Measurements from ENCODE around the gene POMP.

POMP gene

GRCh38 chr13:28658796-28659620 lies at the start of gene POMP:
Gene POMP, plus strand, starts transcription at chr13:28659130. Its CDS starts 55 bp downstream, at chr13:28659185.
- H3K4me1 ChIP-seq (ENCODE audit: control insufficient read depth in 2 of 2, insufficient read depth in 2 of 2, low read length in 2 of 2): peaks cover 13 to 21% of the 10 kb centered on the region in 2 donors

DNA sequence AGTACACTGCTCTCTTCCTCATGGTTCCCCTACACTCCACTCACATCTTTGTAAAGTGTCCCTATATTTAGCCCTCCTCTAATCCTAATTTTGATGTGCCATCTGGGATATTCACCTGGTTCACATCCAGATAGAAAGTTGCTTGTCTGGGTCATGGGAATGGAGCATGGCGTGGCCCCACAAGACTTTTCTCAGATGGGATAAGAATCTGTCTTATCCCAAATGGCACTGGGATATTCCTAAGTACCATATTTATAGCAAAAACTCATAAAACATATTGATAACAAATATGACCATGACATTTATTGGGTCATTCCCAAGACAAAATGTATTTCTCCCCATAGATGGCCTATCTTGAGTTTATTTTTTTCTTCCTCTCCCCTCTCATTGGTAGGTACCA lies 49.5 kb upstream of the POMP start:
- Histone ChIP-seq H3K27me3 (ENCODE audit: control insufficient read depth in 2 of 2, insufficient read depth in 2 of 2, low read length in 2 of 2) (no peaks in the 10 kb centered on the region), H3K27ac (ENCODE audit: low read depth in 2 of 2, low read length in 2 of 2) (no peak overlapping the region), H3K4me1 (ENCODE audit: control insufficient read depth in 2 of 2, insufficient read depth in 2 of 2, low read length in 2 of 2) (peaks cover 0 to 4% of the 10 kb centered on the region in 2 donors), H3K4me3 (ENCODE audit: low read length in 2 of 2) (no peak overlapping the region), H3K9me3 (ENCODE audit: control insufficient read depth in 2 of 2, low read length in 2 of 2) (no peaks in the 10 kb centered on the region), H3K9ac (ENCODE audit: low read depth in 1 of 2, low read length in 2 of 2) (no peak overlapping the region), H3K36me3 (ENCODE audit: control insufficient read depth in 2 of 2, insufficient read depth in 2 of 2, low read length in 2 of 2) (no peaks in the 10 kb centered on the region)

More at GRCh38 chr13:28658796-28659620, at the start of gene POMP:
- Histone ChIP-seq H3K27me3 (ENCODE audit: control insufficient read depth in 2 of 2, insufficient read depth in 2 of 2, low read length in 2 of 2) (no peaks in the 10 kb centered on the region), H3K9me3 (ENCODE audit: control insufficient read depth in 2 of 2, low read length in 2 of 2) (no peaks in the 10 kb centered on the region), H3K36me3 (ENCODE audit: control insufficient read depth in 2 of 2, insufficient read depth in 2 of 2, low read length in 2 of 2) (peaks cover 11 to 15% of the 10 kb centered on the region in 2 donors), H3K4me3 (ENCODE audit: low read length in 2 of 2) (peak within 1 kb of the TSS; percentile 99 to 100), H3K27ac (ENCODE audit: low read depth in 2 of 2, low read length in 2 of 2) (peak within 1 kb of the TSS; percentile 89 to 90), H3K9ac (ENCODE audit: low read depth in 1 of 2, low read length in 2 of 2) (peak within 1 kb of the TSS; percentile 92 to 96)

- Histone ChIP-seq H3K4me1 (ENCODE audit: control insufficient read depth in 2 of 2, insufficient read depth in 2 of 2, low read length in 2 of 2) (peaks cover 0 to 4% of the 10 kb centered on the region in 2 donors), H3K36me3 (ENCODE audit: control insufficient read depth in 2 of 2, insufficient read depth in 2 of 2, low read length in 2 of 2) (no peaks in the 10 kb centered on the region), H3K27ac (ENCODE audit: low read depth in 2 of 2, low read length in 2 of 2) (no peak overlapping the region), H3K9me3 (ENCODE audit: control insufficient read depth in 2 of 2, low read length in 2 of 2) (no peaks in the 10 kb centered on the region), H3K9ac (ENCODE audit: low read depth in 1 of 2, low read length in 2 of 2) (no peak overlapping the region), H3K4me3 (ENCODE audit: low read length in 2 of 2) (no peak overlapping the region), H3K27me3 (ENCODE audit: control insufficient read depth in 2 of 2, insufficient read depth in 2 of 2, low read length in 2 of 2) (no peaks in the 10 kb centered on the region)
These were observed 49.0 kb upstream of the POMP start for GRCh38 chr13:28609926-28610325.

- no peak overlapping the region for H3K9ac ChIP-seq (ENCODE audit: low read depth in 1 of 2, low read length in 2 of 2)
- no peaks in the 10 kb centered on the region for H3K36me3 ChIP-seq (ENCODE audit: control insufficient read depth in 2 of 2, insufficient read depth in 2 of 2, low read length in 2 of 2)
- peaks cover 0 to 4% of the 10 kb centered on the region in 2 donors for H3K4me1 ChIP-seq (ENCODE audit: control insufficient read depth in 2 of 2, insufficient read depth in 2 of 2, low read length in 2 of 2)
- H3K9me3 ChIP-seq (ENCODE audit: control insufficient read depth in 2 of 2, low read length in 2 of 2): no peaks in the 10 kb centered on the region
- no peak overlapping the region for H3K4me3 ChIP-seq (ENCODE audit: low read length in 2 of 2)
- H3K27ac ChIP-seq (ENCODE audit: low read depth in 2 of 2, low read length in 2 of 2): no peak overlapping the region
- no peaks in the 10 kb centered on the region for H3K27me3 ChIP-seq (ENCODE audit: control insufficient read depth in 2 of 2, insufficient read depth in 2 of 2, low read length in 2 of 2)
These were observed 47.9 kb upstream of the POMP start for GRCh38 chr13:28610996-28611395.

- H3K9ac ChIP-seq (ENCODE audit: low read depth in 1 of 2, low read length in 2 of 2): no peak overlapping the region
- H3K9me3 ChIP-seq (ENCODE audit: control insufficient read depth in 2 of 2, low read length in 2 of 2): no peaks in the 10 kb centered on the region
- H3K4me1 ChIP-seq (ENCODE audit: control insufficient read depth in 2 of 2, insufficient read depth in 2 of 2, low read length in 2 of 2): peaks cover 0 to 4% of the 10 kb centered on the region in 2 donors
- H3K27ac ChIP-seq (ENCODE audit: low read depth in 2 of 2, low read length in 2 of 2): no peak overlapping the region
- no peaks in the 10 kb centered on the region for H3K36me3 ChIP-seq (ENCODE audit: control insufficient read depth in 2 of 2, insufficient read depth in 2 of 2, low read length in 2 of 2)
- no peak overlapping the region for H3K4me3 ChIP-seq (ENCODE audit: low read length in 2 of 2)
- no peaks in the 10 kb centered on the region for H3K27me3 ChIP-seq (ENCODE audit: control insufficient read depth in 2 of 2, insufficient read depth in 2 of 2, low read length in 2 of 2)
These were observed 47.2 kb upstream of the POMP start for GRCh38 chr13:28611654-28612131.

- peaks cover 0 to 4% of the 10 kb centered on the region in 2 donors for H3K4me1 ChIP-seq (ENCODE audit: control insufficient read depth in 2 of 2, insufficient read depth in 2 of 2, low read length in 2 of 2)
- H3K27ac ChIP-seq (ENCODE audit: low read depth in 2 of 2, low read length in 2 of 2): peak overlapping the region in 1 of 2 donors; percentile 20
- no peak overlapping the region for H3K9ac ChIP-seq (ENCODE audit: low read depth in 1 of 2, low read length in 2 of 2)
- no peaks in the 10 kb centered on the region for H3K9me3 ChIP-seq (ENCODE audit: control insufficient read depth in 2 of 2, low read length in 2 of 2)
- no peak overlapping the region for H3K4me3 ChIP-seq (ENCODE audit: low read length in 2 of 2)
- H3K36me3 ChIP-seq (ENCODE audit: control insufficient read depth in 2 of 2, insufficient read depth in 2 of 2, low read length in 2 of 2): no peaks in the 10 kb centered on the region
- no peaks in the 10 kb centered on the region for H3K27me3 ChIP-seq (ENCODE audit: control insufficient read depth in 2 of 2, insufficient read depth in 2 of 2, low read length in 2 of 2)
These were observed 45.4 kb upstream of the POMP start for GRCh38 chr13:28613562-28613961.

DNA sequence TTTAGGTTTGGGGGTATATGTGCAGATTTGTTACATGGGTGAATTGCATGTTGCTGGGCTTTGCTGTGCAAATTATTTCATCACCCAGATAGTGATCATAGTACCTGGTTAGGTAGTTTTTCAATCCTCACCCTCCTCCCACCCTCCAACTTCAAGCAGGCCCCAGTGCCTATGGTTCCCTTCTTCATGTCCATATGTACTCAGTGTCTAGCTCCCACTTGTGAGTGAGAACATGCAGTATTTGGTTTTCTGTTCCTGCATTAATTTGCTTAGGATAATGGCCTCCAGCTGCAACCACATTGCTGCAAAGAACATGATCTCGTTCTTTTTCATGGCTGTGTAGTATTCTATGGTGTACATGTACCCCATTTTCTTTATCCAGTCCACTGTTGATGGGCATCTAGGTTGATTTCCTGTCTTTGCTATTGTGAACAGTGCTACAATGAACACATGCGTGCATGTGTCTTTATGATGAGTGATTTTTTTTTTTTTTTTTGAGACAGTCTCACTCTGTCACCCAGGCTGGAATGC lies 42.9 kb upstream of the POMP start:
- no peak overlapping the region for H3K27ac ChIP-seq (ENCODE audit: low read depth in 2 of 2, low read length in 2 of 2)
- H3K4me3 ChIP-seq (ENCODE audit: low read length in 2 of 2): no peak overlapping the region
- no peaks in the 10 kb centered on the region for H3K9me3 ChIP-seq (ENCODE audit: control insufficient read depth in 2 of 2, low read length in 2 of 2)
- no peaks in the 10 kb centered on the region for H3K27me3 ChIP-seq (ENCODE audit: control insufficient read depth in 2 of 2, insufficient read depth in 2 of 2, low read length in 2 of 2)
- H3K4me1 ChIP-seq (ENCODE audit: control insufficient read depth in 2 of 2, insufficient read depth in 2 of 2, low read length in 2 of 2): peaks cover 0 to 4% of the 10 kb centered on the region in 2 donors
- no peaks in the 10 kb centered on the region for H3K36me3 ChIP-seq (ENCODE audit: control insufficient read depth in 2 of 2, insufficient read depth in 2 of 2, low read length in 2 of 2)
- no peak overlapping the region for H3K9ac ChIP-seq (ENCODE audit: low read depth in 1 of 2, low read length in 2 of 2)

GRCh38 chr13:28618230-28618994 lies 40.5 kb upstream of the POMP start:
- no peaks in the 10 kb centered on the region for H3K36me3 ChIP-seq (ENCODE audit: control insufficient read depth in 2 of 2, insufficient read depth in 2 of 2, low read length in 2 of 2)
- peaks cover 0 to under 1% of the 10 kb centered on the region in 2 donors for H3K4me1 ChIP-seq (ENCODE audit: control insufficient read depth in 2 of 2, insufficient read depth in 2 of 2, low read length in 2 of 2)
- H3K9ac ChIP-seq (ENCODE audit: low read depth in 1 of 2, low read length in 2 of 2): no peak overlapping the region
- H3K9me3 ChIP-seq (ENCODE audit: control insufficient read depth in 2 of 2, low read length in 2 of 2): no peaks in the 10 kb centered on the region
- no peaks in the 10 kb centered on the region for H3K27me3 ChIP-seq (ENCODE audit: control insufficient read depth in 2 of 2, insufficient read depth in 2 of 2, low read length in 2 of 2)
- no peak overlapping the region for H3K27ac ChIP-seq (ENCODE audit: low read depth in 2 of 2, low read length in 2 of 2)
- no peak overlapping the region for H3K4me3 ChIP-seq (ENCODE audit: low read length in 2 of 2)

DNA sequence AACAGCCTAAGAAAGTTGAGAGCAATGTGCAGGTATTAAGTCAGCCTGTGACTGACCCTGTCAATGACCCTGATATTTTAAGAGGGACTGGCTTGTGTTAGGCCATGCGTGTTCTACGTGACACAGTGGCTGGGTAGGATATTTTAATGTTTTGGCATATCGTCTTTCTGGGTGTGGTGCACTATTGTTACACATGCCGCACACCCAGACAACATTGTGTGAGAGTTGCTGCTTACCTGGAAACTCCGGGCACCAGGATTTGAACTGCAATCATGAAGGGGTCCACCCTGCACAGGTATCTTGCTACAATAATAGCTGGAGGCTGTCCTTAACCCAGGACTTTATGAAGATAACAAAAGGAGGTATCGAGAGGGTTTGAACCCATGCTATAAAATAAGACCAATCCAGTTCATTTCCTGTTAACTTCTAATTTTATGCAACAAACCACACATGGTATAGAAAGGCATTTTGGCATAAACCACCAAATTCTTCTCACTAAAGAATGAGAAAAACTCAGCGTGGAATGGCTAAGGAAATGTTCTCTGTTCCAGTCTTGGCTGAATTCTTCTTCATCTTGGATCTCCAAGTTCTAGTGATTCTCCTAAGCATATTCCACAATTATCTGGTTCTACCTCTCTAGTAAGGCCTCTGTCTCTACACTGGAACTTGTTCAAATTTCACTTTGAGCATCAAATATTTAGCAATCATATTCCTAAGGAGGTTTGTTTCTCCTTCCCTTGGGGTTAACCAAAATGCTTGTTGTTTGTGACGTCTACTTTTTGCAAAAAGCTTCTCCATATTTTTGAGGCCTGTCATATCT lies 38.7 kb upstream of the POMP start:
- no peaks in the 10 kb centered on the region for H3K27me3 ChIP-seq (ENCODE audit: control insufficient read depth in 2 of 2, insufficient read depth in 2 of 2, low read length in 2 of 2)
- H3K36me3 ChIP-seq (ENCODE audit: control insufficient read depth in 2 of 2, insufficient read depth in 2 of 2, low read length in 2 of 2): no peaks in the 10 kb centered on the region
- H3K27ac ChIP-seq (ENCODE audit: low read depth in 2 of 2, low read length in 2 of 2): no peak overlapping the region
- H3K9ac ChIP-seq (ENCODE audit: low read depth in 1 of 2, low read length in 2 of 2): no peak overlapping the region
- H3K4me1 ChIP-seq (ENCODE audit: control insufficient read depth in 2 of 2, insufficient read depth in 2 of 2, low read length in 2 of 2): no peaks in the 10 kb centered on the region
- no peaks in the 10 kb centered on the region for H3K9me3 ChIP-seq (ENCODE audit: control insufficient read depth in 2 of 2, low read length in 2 of 2)
- H3K4me3 ChIP-seq (ENCODE audit: low read length in 2 of 2): no peak overlapping the region

Data from mucosa of rectum (tissue), 2 donors.